Measurements from ENCODE around the gene AEBP1. TPM values are rescaled to one million over a fixed set of nuclear protein-coding genes. Genes with fewer than 3 reads are reported as not detected.

AEBP1 gene
- total RNA-seq, 1 donor from 2014 or later = 65.0 TPM

- Histone ChIP-seq H3K9ac (ENCODE audit: low read length) (no peak overlapping the region), H3K4me3 (ENCODE audit: insufficient read depth, low read depth, low read length) (no peak overlapping the region), H3K27ac (ENCODE audit: low read depth, low read length) (no peak overlapping the region), H4K20me1 (ENCODE audit: insufficient read depth, low read length) (no peaks in the 10 kb centered on the region), H3K79me2 (ENCODE audit: insufficient read depth, low read length) (peaks cover under 1% of the 10 kb centered on the region), H3K36me3 (ENCODE audit: insufficient read depth, low read length) (peaks cover 17% of the 10 kb centered on the region), H3K4me2 (ENCODE audit: low read length) (no peak overlapping the region), H2AFZ (ENCODE audit: low read depth, low read length) (no peak overlapping the region), H3K27me3 (ENCODE audit: insufficient read depth, low read length) (no peaks in the 10 kb centered on the region), H3K4me1 (ENCODE audit: insufficient read depth, low read length) (peaks cover 26% of the 10 kb centered on the region), H3K9me3 (ENCODE audit: insufficient read depth, low read depth, low read length) (no peaks in the 10 kb centered on the region)
- FAIRE-seq = no peak
- Mint-ChIP-seq H3K36me3 (ENCODE audit: low read depth, unreplicated experiment) (peaks cover 18% of the 10 kb centered on the region), H3K27ac (ENCODE audit: unreplicated experiment) (peak overlapping the region; percentile 30), H3K4me1 (ENCODE audit: low read depth, unreplicated experiment) (peaks cover 10% of the 10 kb centered on the region), H3K27me3 (ENCODE audit: low read depth, unreplicated experiment) (no peaks in the 10 kb centered on the region), H3K4me3 (ENCODE audit: unreplicated experiment) (no peak overlapping the region), H3K9me3 (ENCODE audit: unreplicated experiment) (no peaks in the 10 kb centered on the region)
- no peak for DNase-seq (ENCODE audit: low read depth)
- TF ChIP-seq EZH2 (IDR thresholded peaks at IDR 0.05; ENCODE audit: insufficient read depth, low read length) (no peak), CTCF (IDR thresholded peaks at IDR 0.05; ENCODE audit: insufficient read depth, low read depth, low read length) (no peak)
Observed at GRCh38 chr7:44075296-44076075, 28.7 kb upstream of the AEBP1 start.

- Histone ChIP-seq H3K9me3 (ENCODE audit: insufficient read depth, low read depth, low read length) (no peaks in the 10 kb centered on the region), H3K4me3 (ENCODE audit: insufficient read depth, low read depth, low read length) (no peak overlapping the region), H2AFZ (ENCODE audit: low read depth, low read length) (no peak overlapping the region), H3K36me3 (ENCODE audit: insufficient read depth, low read length) (peaks cover 17% of the 10 kb centered on the region), H4K20me1 (ENCODE audit: insufficient read depth, low read length) (no peaks in the 10 kb centered on the region), H3K27me3 (ENCODE audit: insufficient read depth, low read length) (no peaks in the 10 kb centered on the region), H3K9ac (ENCODE audit: low read length) (no peak overlapping the region), H3K4me1 (ENCODE audit: insufficient read depth, low read length) (peaks cover 32% of the 10 kb centered on the region), H3K27ac (ENCODE audit: low read depth, low read length) (no peak overlapping the region), H3K79me2 (ENCODE audit: insufficient read depth, low read length) (peaks cover 9% of the 10 kb centered on the region), H3K4me2 (ENCODE audit: low read length) (no peak overlapping the region)
- H3K27me3 Mint-ChIP-seq (ENCODE audit: low read depth, unreplicated experiment) = no peaks in the 10 kb centered on the region
- H3K4me1 Mint-ChIP-seq (ENCODE audit: low read depth, unreplicated experiment) = peaks cover 11% of the 10 kb centered on the region
- FAIRE-seq (no peak), DNase-seq (ENCODE audit: low read depth) (no peak)
- TF ChIP-seq CTCF (IDR thresholded peaks at IDR 0.05; ENCODE audit: insufficient read depth, low read depth, low read length) (no peak), EZH2 (IDR thresholded peaks at IDR 0.05; ENCODE audit: insufficient read depth, low read length) (no peak)
- H3K4me3 Mint-ChIP-seq (ENCODE audit: unreplicated experiment) = no peak overlapping the region
- H3K27ac Mint-ChIP-seq (ENCODE audit: unreplicated experiment) = no peak overlapping the region
- H3K9me3 Mint-ChIP-seq (ENCODE audit: unreplicated experiment) = no peaks in the 10 kb centered on the region
- H3K36me3 Mint-ChIP-seq (ENCODE audit: low read depth, unreplicated experiment) = peaks cover 22% of the 10 kb centered on the region
Observed at GRCh38 chr7:44076101-44076895, 27.8 kb upstream of the AEBP1 start.

All from astrocyte (in vitro differentiated cells and primary cell).